ENCODE measurements around the gene MYO3B.
"Not testable (repeated sequence)": the region's sequence is repeated elsewhere in the genome, so short reads cannot be mapped to it uniquely, and the experiment has no call there.

The MYO3B gene

GRCh38 chr2:170271340-170271739 is 93.4 kb downstream of the MYO3B start:
- Histone ChIP-seq H2AFZ (ENCODE audit: low read depth, low read length) (no peak overlapping the region), H4K20me1 (ENCODE audit: insufficient read depth, low read length) (no peaks in the 10 kb centered on the region), H3K4me2 (ENCODE audit: low read length) (no peak overlapping the region), H3K27me3 (ENCODE audit: low read depth, low read length) (peaks cover 6% of the 10 kb centered on the region; the same call in 1 of the 2 replicates), H3K27ac (ENCODE audit: low read length) (no peak overlapping the region), H3K9me3 (ENCODE audit: insufficient read depth, low read length) (no peaks in the 10 kb centered on the region), H3K36me3 (replicated peaks; ENCODE audit: low read depth, low read length) (no peaks in the 10 kb centered on the region), H3K4me1 (ENCODE audit: low read length) (no peaks in the 10 kb centered on the region), H3K79me2 (ENCODE audit: low read length) (no peaks in the 10 kb centered on the region), H3K9ac (ENCODE audit: low read length) (no peak overlapping the region), H3K4me3 (ENCODE audit: low read length) (no peak overlapping the region)
- TF ChIP-seq CTCF (IDR thresholded peaks at IDR 0.05; ENCODE audit: low read depth, low read length) (no peak), EZH2phosphoT487 (IDR thresholded peaks at IDR 0.05; ENCODE audit: low read depth) (no peak)

GRCh38 chr2:170276056-170276455 is 98.1 kb downstream of the MYO3B start:
- no peaks in the 10 kb centered on the region for H3K9me3 ChIP-seq (ENCODE audit: insufficient read depth, low read length)
- no peak for TF ChIP-seq CTCF (IDR thresholded peaks at IDR 0.05; ENCODE audit: low read depth, low read length)
- no peak for TF ChIP-seq EZH2phosphoT487 (IDR thresholded peaks at IDR 0.05; ENCODE audit: low read depth)
- H3K4me1 ChIP-seq (ENCODE audit: low read length): no peaks in the 10 kb centered on the region
- H4K20me1 ChIP-seq (ENCODE audit: insufficient read depth, low read length): no peaks in the 10 kb centered on the region
- no peak overlapping the region for H2AFZ ChIP-seq (ENCODE audit: low read depth, low read length)
- H3K27me3 ChIP-seq (ENCODE audit: low read depth, low read length): peaks cover 14% of the 10 kb centered on the region; the same call in 1 of the 2 replicates
- H3K27ac ChIP-seq (ENCODE audit: low read length): no peak overlapping the region
- no peaks in the 10 kb centered on the region for H3K79me2 ChIP-seq (ENCODE audit: low read length)
- H3K36me3 ChIP-seq (replicated peaks; ENCODE audit: low read depth, low read length): no peaks in the 10 kb centered on the region
- no peak overlapping the region for H3K9ac ChIP-seq (ENCODE audit: low read length)
- H3K4me3 ChIP-seq (ENCODE audit: low read length): no peak overlapping the region
- no peak overlapping the region for H3K4me2 ChIP-seq (ENCODE audit: low read length)

GRCh38 chr2:170276925-170277629 is 99.1 kb downstream of the MYO3B start:
- Histone ChIP-seq H3K27me3 (ENCODE audit: low read depth, low read length) (peaks cover 14% of the 10 kb centered on the region; the same call in 1 of the 2 replicates), H3K27ac (ENCODE audit: low read length) (no peak overlapping the region), H3K36me3 (replicated peaks; ENCODE audit: low read depth, low read length) (no peaks in the 10 kb centered on the region), H4K20me1 (ENCODE audit: insufficient read depth, low read length) (no peaks in the 10 kb centered on the region), H3K9me3 (ENCODE audit: insufficient read depth, low read length) (no peaks in the 10 kb centered on the region), H3K79me2 (ENCODE audit: low read length) (no peaks in the 10 kb centered on the region), H3K4me1 (ENCODE audit: low read length) (no peaks in the 10 kb centered on the region), H2AFZ (ENCODE audit: low read depth, low read length) (no peak overlapping the region), H3K4me2 (ENCODE audit: low read length) (no peak overlapping the region), H3K4me3 (ENCODE audit: low read length) (no peak overlapping the region), H3K9ac (ENCODE audit: low read length) (no peak overlapping the region)
- TF ChIP-seq CTCF (IDR thresholded peaks at IDR 0.05; ENCODE audit: low read depth, low read length) (no peak), EZH2phosphoT487 (IDR thresholded peaks at IDR 0.05; ENCODE audit: low read depth) (no peak)

GRCh38 chr2:170277951-170278350 is 100.0 kb downstream of the MYO3B start:
- TF ChIP-seq CTCF (IDR thresholded peaks at IDR 0.05; ENCODE audit: low read depth, low read length): no peak
- TF ChIP-seq EZH2phosphoT487 (IDR thresholded peaks at IDR 0.05; ENCODE audit: low read depth): no peak

GRCh38 chr2:170279615-170280014 is 101.7 kb downstream of the MYO3B start:
- not testable (repeated sequence) for H3K27ac ChIP-seq (ENCODE audit: low read length); H3K4me3 ChIP-seq (ENCODE audit: low read length); H4K20me1 ChIP-seq (ENCODE audit: insufficient read depth, low read length); H3K79me2 ChIP-seq (ENCODE audit: low read length); H3K4me1 ChIP-seq (ENCODE audit: low read length); H2AFZ ChIP-seq (ENCODE audit: low read depth, low read length); H3K4me2 ChIP-seq (ENCODE audit: low read length); H3K9ac ChIP-seq (ENCODE audit: low read length); H3K9me3 ChIP-seq (ENCODE audit: insufficient read depth, low read length); H3K36me3 ChIP-seq (replicated peaks; ENCODE audit: low read depth, low read length)
- peaks cover 18% of the 10 kb centered on the region; the same call in 1 of the 2 replicates for H3K27me3 ChIP-seq (ENCODE audit: low read depth, low read length)

More at GRCh38 chr2:170277951-170278350, 100.0 kb downstream of the MYO3B start:
- Histone ChIP-seq H4K20me1 (ENCODE audit: insufficient read depth, low read length) (no peaks in the 10 kb centered on the region), H2AFZ (ENCODE audit: low read depth, low read length) (no peak overlapping the region), H3K79me2 (ENCODE audit: low read length) (no peaks in the 10 kb centered on the region), H3K9me3 (ENCODE audit: insufficient read depth, low read length) (no peaks in the 10 kb centered on the region), H3K9ac (ENCODE audit: low read length) (no peak overlapping the region), H3K4me3 (ENCODE audit: low read length) (no peak overlapping the region), H3K27me3 (ENCODE audit: low read depth, low read length) (peaks cover 14% of the 10 kb centered on the region; the same call in 1 of the 2 replicates), H3K36me3 (replicated peaks; ENCODE audit: low read depth, low read length) (no peaks in the 10 kb centered on the region), H3K4me1 (ENCODE audit: low read length) (no peaks in the 10 kb centered on the region), H3K4me2 (ENCODE audit: low read length) (no peak overlapping the region), H3K27ac (ENCODE audit: low read length) (no peak overlapping the region)
